AML-193 (cell line): ENCODE results near the gene SMKR1.

Experiments
- DNase-seq, 2 experiments: peaks; one replicate each; lab custom pipeline; 2025; lab: John Stamatoyannopoulos, UW

The SMKR1 gene

GRCh38 chr7:129482781-129483180 is 19.6 kb upstream of the SMKR1 start:
- DNase-seq = no peak

- DNase-seq = no peak
Measured at GRCh38 chr7:129489491-129489890, 12.8 kb upstream of the SMKR1 start.

- no peak for DNase-seq
Measured at GRCh38 chr7:129492391-129492790, 9.9 kb upstream of the SMKR1 start.

GRCh38 chr7:129493555-129493954 is 8.8 kb upstream of the SMKR1 start:
- peak in 1 of 2 experiments; percentile 0 for DNase-seq

- DNase-seq = no peak
Measured at GRCh38 chr7:129494041-129494440, 8.3 kb upstream of the SMKR1 start.

- DNase-seq = no peak
Measured at GRCh38 chr7:129495987-129496386, 6.3 kb upstream of the SMKR1 start.

GRCh38 chr7:129496653-129497052 is 5.7 kb upstream of the SMKR1 start:
- no peak for DNase-seq

GRCh38 chr7:129497156-129497555 is 5.2 kb upstream of the SMKR1 start:
- DNase-seq = no peak

GRCh38 chr7:129498021-129498420 is 4.3 kb upstream of the SMKR1 start:
- no peak for DNase-seq

GRCh38 chr7:129499999-129500398 is 2.3 kb upstream of the SMKR1 start:
- no peak for DNase-seq

GRCh38 chr7:129502708-129503685 is 666 bp downstream of the SMKR1 start:
- DNase-seq = no peak

- no peak for DNase-seq
Measured at GRCh38 chr7:129503725-129504124, 1.4 kb downstream of the SMKR1 start.

GRCh38 chr7:129512192-129512591 is 9.9 kb downstream of the SMKR1 start:
- DNase-seq = no peak

GRCh38 chr7:129513546-129513945 is 11.2 kb downstream of the SMKR1 start:
- DNase-seq = no peak

- DNase-seq = no peak
Measured at GRCh38 chr7:129514683-129515082, 12.4 kb downstream of the SMKR1 start.

- DNase-seq = no peak
Measured at GRCh38 chr7:129515381-129515780, 13.1 kb downstream of the SMKR1 start.

- DNase-seq = no peak
Measured at GRCh38 chr7:129517931-129518330, 15.6 kb downstream of the SMKR1 start.

- DNase-seq = no peak
Measured at GRCh38 chr7:129519464-129519863, 17.1 kb downstream of the SMKR1 start.

GRCh38 chr7:129522088-129522970 is 20.0 kb downstream of the SMKR1 start:
- DNase-seq = no peak

GRCh38 chr7:129522971-129523340 is 20.6 kb downstream of the SMKR1 start:
- DNase-seq = no peak

GRCh38 chr7:129523924-129524323 is 21.6 kb downstream of the SMKR1 start:
- no peak for DNase-seq

GRCh38 chr7:129524405-129524804 is 22.1 kb downstream of the SMKR1 start:
- peak; percentile 50 to 54 for DNase-seq
